ENCODE measurements around the gene ARID4B.
"Not testable (repeated sequence)": the region's sequence is repeated elsewhere in the genome, so short reads cannot be mapped to it uniquely, and the experiment has no call there.

DNA sequence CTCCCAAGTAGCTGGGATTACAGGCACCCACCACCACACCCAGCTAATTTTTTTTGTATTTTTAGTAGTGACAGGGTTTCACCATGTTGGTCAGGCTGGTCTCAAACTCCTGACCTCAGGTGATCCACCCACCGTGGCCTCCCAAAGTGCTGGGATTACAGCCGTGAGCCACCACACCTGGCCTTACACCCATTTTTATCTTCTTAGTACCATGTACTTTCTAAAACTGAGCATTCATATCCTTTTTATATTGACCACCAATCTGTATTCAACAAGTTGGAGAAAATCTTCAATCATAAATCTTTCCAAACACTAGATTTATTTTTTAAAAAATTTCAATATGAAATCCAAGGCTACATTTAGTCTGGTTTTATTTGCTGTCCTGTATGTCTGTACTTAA, 113.0 kb downstream of the ARID4B start:
- TF ChIP-seq, protein P1, sequence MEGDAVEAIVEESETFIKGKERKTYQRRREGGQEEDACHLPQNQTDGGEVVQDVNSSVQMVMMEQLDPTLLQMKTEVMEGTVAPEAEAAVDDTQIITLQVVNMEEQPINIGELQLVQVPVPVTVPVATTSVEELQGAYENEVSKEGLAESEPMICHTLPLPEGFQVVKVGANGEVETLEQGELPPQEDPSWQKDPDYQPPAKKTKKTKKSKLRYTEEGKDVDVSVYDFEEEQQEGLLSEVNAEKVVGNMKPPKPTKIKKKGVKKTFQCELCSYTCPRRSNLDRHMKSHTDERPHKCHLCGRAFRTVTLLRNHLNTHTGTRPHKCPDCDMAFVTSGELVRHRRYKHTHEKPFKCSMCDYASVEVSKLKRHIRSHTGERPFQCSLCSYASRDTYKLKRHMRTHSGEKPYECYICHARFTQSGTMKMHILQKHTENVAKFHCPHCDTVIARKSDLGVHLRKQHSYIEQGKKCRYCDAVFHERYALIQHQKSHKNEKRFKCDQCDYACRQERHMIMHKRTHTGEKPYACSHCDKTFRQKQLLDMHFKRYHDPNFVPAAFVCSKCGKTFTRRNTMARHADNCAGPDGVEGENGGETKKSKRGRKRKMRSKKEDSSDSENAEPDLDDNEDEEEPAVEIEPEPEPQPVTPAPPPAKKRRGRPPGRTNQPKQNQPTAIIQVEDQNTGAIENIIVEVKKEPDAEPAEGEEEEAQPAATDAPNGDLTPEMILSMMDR (optimal IDR thresholded peaks at IDR 0.05 in 1 of 3, IDR thresholded peaks at IDR 0.05 in 1 of 3, conservative IDR thresholded peaks at IDR 0.05 in 1 of 3; ENCODE audit: extremely low read depth in 1 of 3, insufficient read depth in 2 of 3, low read length in 3 of 3), result not testable (repeated sequence)
- TF ChIP-seq EZH2 (IDR thresholded peaks at IDR 0.05; ENCODE audit: low read length), result not testable (repeated sequence)

Measured in keratinocyte (primary cell).